GM12878 (cell line): ENCODE data around the gene AGK. TPM values are rescaled to one million over a fixed set of nuclear protein-coding genes. Genes with fewer than 3 reads are reported as not detected.
A peak's percentile ranks its signal among the peaks of the same experiment; 100 is the strongest.

ENCODE experiments used
- ATAC-seq: fragments of 200-7000 bp; cut with Tn5 transposase; 3 replicates; pipeline ENCODE4 v1.9.1; 2020; ENCODE audit warnings: mild to moderate bottlenecking, moderate library complexity
- BruUV-seq: library from RNA; stranded (reverse); fragments of 400-500 nt; replicated peaks from 2 replicates; lab custom pipeline; 2021; lab: Mats Ljungman, UMichigan
- CTCF ChIA-PET: fragments of 300-600 bp; sonication (Branson Sonifier 250); formaldehyde crosslinking; extraction: SDS; loops from one replicate; lab custom pipeline; 2021; ENCODE audit warnings: inconsistent platforms; lab: Yijun Ruan, JAX
- POLR2A ChIA-PET: fragments of 350-600 bp; formaldehyde crosslinking; extraction: SDS; loops from one replicate; lab custom pipeline; 2021; ENCODE audit warnings: inconsistent platforms; lab: Charles Lee
- RAD21 ChIA-PET: fragments of 300-600 bp; sonication (Branson Sonifier 250); formaldehyde crosslinking; loops from one replicate; lab custom pipeline; 2023; ENCODE audit warnings: antibody characterized with exemption; ENCODE audit not compliant: unreplicated experiment; lab: Charles Lee
- SMC1A ChIA-PET: fragments of 300-600 bp; sonication (Branson Sonifier 250); formaldehyde crosslinking; loops from one replicate; lab custom pipeline; 2023; ENCODE audit not compliant: unreplicated experiment, uncharacterized antibody; lab: Charles Lee
- DNase-seq: peaks from one replicate; pipeline ENCODE4 v3.0.0-alpha.2; 2011; ENCODE audit warnings: low read depth, low spot score
- FAIRE-seq: peaks from 3 replicates; lab custom pipeline; 2011; peaks lifted over from hg19 to GRCh38; lab: Jason Lieb, UNC
- H2AFZ ChIP-seq: 2 replicates; pipeline ENCODE4 v1.6.0; 2011; ENCODE audit warnings: low read depth, low read length, control low read depth; ENCODE audit not compliant: control insufficient read depth
- H3K27ac ChIP-seq: 2 replicates; pipeline ENCODE4 v1.5.1; 2011; ENCODE audit warnings: control low read depth; ENCODE audit not compliant: control insufficient read depth, insufficient read depth
- H3K27me3 ChIP-seq, 2 experiments: replicated peaks in 1 of 2; 2 replicates each; pipeline versions ENCODE4 v1.6.0 to v1.6.1; 2011; ENCODE audit warnings: low read length in 1 of 2; ENCODE audit not compliant: control insufficient read depth in 2 of 2, insufficient read depth in 2 of 2
- H3K36me3 ChIP-seq, 2 experiments: 2 replicates each; pipeline ENCODE4 v1.5.1; 2011; ENCODE audit warnings: low read length in 1 of 2; ENCODE audit not compliant: control insufficient read depth in 2 of 2, insufficient read depth in 2 of 2
- H3K4me1 ChIP-seq: 2 replicates; pipeline ENCODE4 v1.6.1; 2011; ENCODE audit warnings: mild to moderate bottlenecking, low read length, moderate library complexity, mixed read lengths; ENCODE audit not compliant: control insufficient read depth, insufficient read depth
- H3K4me2 ChIP-seq: 2 replicates; pipeline ENCODE4 v1.6.0; 2011; ENCODE audit warnings: control low read depth; ENCODE audit not compliant: control insufficient read depth, insufficient read depth
- H3K4me3 ChIP-seq: fragments of 200-600 bp; sonication (generic); 2 replicates; pipeline ENCODE4 v1.5.1; 2016
- H3K79me2 ChIP-seq: 2 replicates; pipeline ENCODE4 v1.6.0; 2011; ENCODE audit warnings: low read length; ENCODE audit not compliant: control insufficient read depth, insufficient read depth
- H3K9ac ChIP-seq: 2 replicates; pipeline ENCODE4 v1.8.0; 2011; ENCODE audit warnings: low read length, control low read depth, mixed read lengths; ENCODE audit not compliant: control insufficient read depth, insufficient read depth
- H3K9me3 ChIP-seq: replicated peaks from 3 replicates; pipeline ENCODE4 v1.5.1; 2011; ENCODE audit warnings: mild to moderate bottlenecking, low read length; ENCODE audit not compliant: control insufficient read depth, insufficient read depth
- H4K20me1 ChIP-seq: 2 replicates; pipeline ENCODE4 v1.6.0; 2011; ENCODE audit not compliant: control insufficient read depth, insufficient read depth
- IKZF2 ChIP-seq, 2 experiments: fragments of 450-650 bp; IDR thresholded peaks; 2 replicates each; pipeline ENCODE4 v1.6.1; 2017; ENCODE audit warnings: mild to moderate bottlenecking in 2 of 2, moderate library complexity in 2 of 2
- MYC ChIP-seq: IDR thresholded peaks from 2 replicates; pipeline ENCODE4 v1.6.1; 2011; ENCODE audit warnings: mild to moderate bottlenecking, low read length, moderate library complexity, inconsistent platforms; ENCODE audit not compliant: insufficient read depth, insufficient replicate concordance, insufficient read length, severe bottlenecking
- NR2C2 ChIP-seq: IDR thresholded peaks from 2 replicates; pipeline ENCODE4 v1.6.1; 2011; ENCODE audit warnings: borderline replicate concordance, low read depth; ENCODE audit not compliant: control insufficient read depth, insufficient read length
- SPI1 ChIP-seq: IDR thresholded peaks from 2 replicates; pipeline ENCODE4 v1.6.1; 2011; ENCODE audit warnings: low read depth, mild to moderate bottlenecking, low read length, moderate library complexity, borderline replicate concordance; ENCODE audit not compliant: insufficient read depth
- WGBS: methylation state at CpG from one replicate; pipeline ENCODE4 v1.1.6; 2016; ENCODE audit warnings: low lambda C conversion rate; ENCODE audit not compliant: insufficient replicate concordance, insufficient coverage; ENCODE audit errors: missing lambda C conversion rate; 5-methylcytosine and 5-hydroxymethylcytosine counted together
- in situ Hi-C: fragments of 300-500 bp; cut with MboI; formaldehyde crosslinking; loops from 9 replicates; pipeline ENCODE4 v1.14.3; 2018; ENCODE audit warnings: mixed read lengths
- intact Hi-C: fragments of 100-400 bp; cut with micrococcal nuclease; formaldehyde crosslinking; loops from one replicate; pipeline ENCODE4 v1.14.2; 2022; ENCODE audit not compliant: unreplicated experiment
- polyA plus RNA-seq, 11 experiments: library from polyadenylated mRNA; depleted of rRNA in 4 of 11; unstranded in 6 of 11; stranded (reverse) in 5 of 11; fragments of >200 nt; fragmentation: Nextera tagmentation in 4 of 11; fragmentation: Illumina TruSeq in 1 of 11; extraction: Ambion mirVana in 4 of 11; extraction: Trizol in 1 of 11; gene quantifications; 1 replicate in 1 of 11; 2 replicates in 10 of 11; pipeline versions ENCODE4 v1.2.1 to v1.2.3, GENCODE V29; 2011 to 2016; ENCODE audit warnings: inconsistent platforms in 2 of 11, missing spikeins in 2 of 11, low read depth in 1 of 11
- total RNA-seq, 4 experiments: library from RNA; depleted of rRNA in 3 of 4; stranded (reverse); fragments of >200 nt in 3 of 4; fragmentation: Illumina TruSeq in 1 of 4; extraction: Trizol in 1 of 4; gene quantifications; 2 replicates each; pipeline versions ENCODE4 v1.2.1 to v1.2.3, GENCODE V29; 2013 to 2021
- TF ChIP-seq, protein P1 (sequence below): fragments of 450-650 bp; formaldehyde crosslinking; IDR thresholded peaks from 2 replicates; pipeline ENCODE4 v1.4.0; 2020; ENCODE audit warnings: mild to moderate bottlenecking, moderate library complexity

Gene AGK
- total and polyA plus RNA-seq, 10 of the 15 experiments (the other 5 are each of a cell fraction or from before 2014, with no cell fraction given): 32.5 to 85.6 (median 47.8) TPM

DNA sequence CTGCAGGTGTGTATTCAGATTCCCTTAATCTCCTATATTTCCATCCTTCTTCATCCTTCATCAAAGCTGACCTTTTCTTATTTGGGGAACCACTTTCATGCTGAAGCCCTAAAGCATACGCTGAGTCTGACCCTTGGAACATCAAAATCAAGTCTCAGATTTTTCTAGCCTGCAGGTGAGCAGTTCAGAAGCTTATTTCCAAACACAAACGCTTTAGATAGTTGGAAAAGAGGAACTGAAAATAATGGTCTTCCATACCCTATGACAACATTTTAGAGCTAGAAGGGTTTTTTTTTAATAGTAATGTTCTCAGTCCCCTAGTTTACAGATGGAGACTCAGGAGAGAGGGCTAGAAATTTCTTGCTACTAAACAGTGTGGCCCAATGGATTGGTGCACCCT lies 1.6 kb upstream of the AGK start:
- DNase-seq (no peak), ATAC-seq (no peak)
- Histone ChIP-seq H3K4me2 (no peak overlapping the region), H3K9me3 (no peaks in the 10 kb centered on the region), H3K4me3 (no peak overlapping the region), H3K27me3 (no peaks in the 10 kb centered on the region), H4K20me1 (no peaks in the 10 kb centered on the region)
- RAD21 ChIA-PET: interaction anchor here (1.3 kb wide), 1 partner anchor 100 kb away, joined by 3 read pairs; no protein-coding TSS in a partner anchor
- CTCF ChIA-PET: interaction anchor here (0.6 to 3.0 kb wide), 9 partner anchors 9 to 936 kb away, joined by 3 to 21 read pairs (median 4); partner anchors contain the start of gene SSBP1
- TF ChIP-seq, protein P1, sequence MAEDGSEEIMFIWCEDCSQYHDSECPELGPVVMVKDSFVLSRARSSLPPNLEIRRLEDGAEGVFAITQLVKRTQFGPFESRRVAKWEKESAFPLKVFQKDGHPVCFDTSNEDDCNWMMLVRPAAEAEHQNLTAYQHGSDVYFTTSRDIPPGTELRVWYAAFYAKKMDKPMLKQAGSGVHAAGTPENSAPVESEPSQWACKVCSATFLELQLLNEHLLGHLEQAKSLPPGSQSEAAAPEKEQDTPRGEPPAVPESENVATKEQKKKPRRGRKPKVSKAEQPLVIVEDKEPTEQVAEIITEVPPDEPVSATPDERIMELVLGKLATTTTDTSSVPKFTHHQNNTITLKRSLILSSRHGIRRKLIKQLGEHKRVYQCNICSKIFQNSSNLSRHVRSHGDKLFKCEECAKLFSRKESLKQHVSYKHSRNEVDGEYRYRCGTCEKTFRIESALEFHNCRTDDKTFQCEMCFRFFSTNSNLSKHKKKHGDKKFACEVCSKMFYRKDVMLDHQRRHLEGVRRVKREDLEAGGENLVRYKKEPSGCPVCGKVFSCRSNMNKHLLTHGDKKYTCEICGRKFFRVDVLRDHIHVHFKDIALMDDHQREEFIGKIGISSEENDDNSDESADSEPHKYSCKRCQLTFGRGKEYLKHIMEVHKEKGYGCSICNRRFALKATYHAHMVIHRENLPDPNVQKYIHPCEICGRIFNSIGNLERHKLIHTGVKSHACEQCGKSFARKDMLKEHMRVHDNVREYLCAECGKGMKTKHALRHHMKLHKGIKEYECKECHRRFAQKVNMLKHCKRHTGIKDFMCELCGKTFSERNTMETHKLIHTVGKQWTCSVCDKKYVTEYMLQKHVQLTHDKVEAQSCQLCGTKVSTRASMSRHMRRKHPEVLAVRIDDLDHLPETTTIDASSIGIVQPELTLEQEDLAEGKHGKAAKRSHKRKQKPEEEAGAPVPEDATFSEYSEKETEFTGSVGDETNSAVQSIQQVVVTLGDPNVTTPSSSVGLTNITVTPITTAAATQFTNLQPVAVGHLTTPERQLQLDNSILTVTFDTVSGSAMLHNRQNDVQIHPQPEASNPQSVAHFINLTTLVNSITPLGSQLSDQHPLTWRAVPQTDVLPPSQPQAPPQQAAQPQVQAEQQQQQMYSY (CRISPR knock-in tag): no peak
- peak; percentile 82 for TF ChIP-seq SPI1
- peak; percentile 19 to 37; a peak in 1 of 4 replicates for TF ChIP-seq IKZF2 (IDR thresholded peaks at IDR 0.05)
- TF ChIP-seq MYC: no peak
- TF ChIP-seq NR2C2: no peak
- TF ChIP-seq, all 136 proteins: peak for 2
- no peaks in the 10 kb centered on the region for H3K36me3 ChIP-seq
- WGBS: 69% methylated on average over 2 of the region's 2 CpGs
- H3K27ac ChIP-seq: no peak overlapping the region
- H2AFZ ChIP-seq: no peak overlapping the region
- peaks cover 11% of the 10 kb centered on the region for H3K79me2 ChIP-seq
- ChIA-PET SMC1A (interaction anchor here (1.0 to 3.9 kb wide), 6 partner anchors 9 to 236 kb away, joined by 3 to 23 read pairs (median 4); no protein-coding TSS in a partner anchor), POLR2A (interaction anchor here (0.6 to 1.0 kb wide), 3 partner anchors 100 to 1409 kb away, joined by 3 read pairs; no protein-coding TSS in a partner anchor)
- H3K9ac ChIP-seq: no peak overlapping the region
- H3K4me1 ChIP-seq: peaks cover 8% of the 10 kb centered on the region
- FAIRE-seq: no peak
- intact Hi-C loops: no loop called here
- no TSS peak for BruUV-seq
- in situ Hi-C loops: loop anchor here (5.0 to 25.0 kb wide), 2 partner anchors 532 to 737 kb away; no protein-coding TSS in a partner anchor
